ENCODE data around the gene WFDC10A.
"Not testable (repeated sequence)": the region's sequence is repeated elsewhere in the genome, so short reads cannot be mapped to it uniquely, and the experiment has no call there.

Gene WFDC10A

GRCh38 chr20:45629496-45630100 is at the start of gene WFDC10A:
Gene WFDC10A (plus strand): TSS chr20:45629739. CDS start chr20:45629814, 75 bp downstream.
- DNase-seq, result no peak

DNA sequence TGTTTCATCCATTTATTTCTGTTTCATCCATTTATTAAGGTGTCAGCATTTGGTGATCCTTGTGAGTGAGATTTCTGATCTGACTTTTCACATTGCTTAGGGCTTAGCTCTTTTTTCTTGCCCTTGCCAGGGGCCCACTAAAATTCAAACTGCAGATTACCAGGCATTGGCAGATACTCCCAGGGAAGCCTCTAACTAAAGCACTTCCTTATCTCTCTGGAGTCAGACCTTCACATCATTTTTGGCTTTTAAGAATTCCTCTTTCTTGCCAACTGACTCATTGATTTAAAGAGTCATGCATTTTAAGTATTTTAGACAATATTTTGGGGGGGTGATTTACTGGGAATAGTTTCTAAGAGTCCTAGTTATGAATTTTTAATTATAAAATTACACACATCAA is 47.8 kb upstream of the WFDC10A start:
- no peak for DNase-seq

- DNase-seq, result no peak
Observed at GRCh38 chr20:45583502-45583901, 46.0 kb upstream of the WFDC10A start.

GRCh38 chr20:45584294-45584693 is 45.2 kb upstream of the WFDC10A start:
- not testable (repeated sequence) for DNase-seq

- DNase-seq, result not testable (repeated sequence)
Observed at GRCh38 chr20:45585986-45586385, 43.6 kb upstream of the WFDC10A start.

DNA sequence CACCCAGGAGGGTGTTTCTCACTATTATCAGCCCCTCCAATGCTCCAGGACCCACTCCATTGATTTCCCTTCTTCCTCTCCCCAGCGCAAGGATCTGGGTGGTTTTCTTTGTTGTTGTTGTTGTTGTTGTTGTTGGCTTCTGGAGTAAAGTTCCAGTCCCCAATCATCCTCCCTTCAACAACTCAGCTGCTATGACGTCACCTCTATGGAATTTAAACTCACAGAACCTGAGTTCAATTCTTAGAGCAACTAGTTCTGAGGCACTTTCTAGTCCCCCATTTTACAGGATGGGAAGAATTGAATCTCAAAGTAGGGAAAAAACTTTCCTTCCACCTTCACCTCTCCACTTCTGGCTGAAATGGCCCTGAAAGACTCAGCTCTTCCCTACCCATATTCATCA is 40.7 kb upstream of the WFDC10A start:
- DNase-seq, result no peak

GRCh38 chr20:45589725-45590124 is 39.8 kb upstream of the WFDC10A start:
- no peak for DNase-seq

DNA sequence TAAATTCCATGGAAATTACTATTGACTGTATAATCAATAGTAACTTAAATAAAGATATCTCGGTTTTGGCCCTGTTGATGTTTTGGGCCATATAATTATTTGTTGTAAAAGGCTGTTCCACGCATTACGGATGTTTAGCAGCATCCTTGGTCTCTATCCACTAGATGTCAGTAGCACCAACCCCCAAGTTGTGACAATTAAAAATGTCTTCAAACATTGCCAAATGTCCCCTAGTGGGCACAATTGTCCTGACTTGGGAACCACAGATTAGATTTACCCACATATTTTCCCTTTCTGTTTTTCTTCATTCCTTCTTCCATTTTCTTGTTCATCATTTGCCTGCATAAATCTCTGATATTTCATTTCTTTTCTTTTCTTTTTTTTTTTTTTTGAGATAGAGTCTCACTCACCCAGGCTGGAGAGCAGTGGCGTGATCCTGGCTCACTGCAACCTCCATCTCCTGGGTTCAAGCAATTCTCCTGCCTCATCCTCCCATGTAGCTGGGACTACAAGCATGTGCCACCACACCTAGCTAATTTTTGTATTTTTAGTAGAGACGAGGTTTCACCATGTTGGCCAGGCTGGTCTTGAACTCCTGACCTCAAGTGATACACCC is 36.9 kb upstream of the WFDC10A start:
- no peak for DNase-seq

DNA sequence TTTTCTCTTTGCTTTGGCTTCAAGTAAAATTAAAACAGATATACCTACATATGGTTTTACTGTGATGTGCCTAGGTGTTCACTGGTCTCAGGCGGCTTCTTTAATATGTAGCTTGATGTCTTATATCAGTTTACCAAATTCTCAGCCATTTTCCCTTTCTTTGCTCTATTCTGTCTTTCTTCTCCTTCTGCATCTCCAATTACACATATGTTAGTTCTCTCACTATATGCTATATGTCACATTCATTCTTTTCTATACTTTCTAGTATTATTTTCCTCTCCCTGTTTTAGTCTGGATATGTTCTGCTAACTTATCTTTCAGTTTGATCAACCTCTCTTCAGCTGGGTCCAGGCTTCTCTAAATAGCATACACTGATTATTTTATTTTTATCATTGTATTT is 36.0 kb upstream of the WFDC10A start:
- DNase-seq, result no peak

DNA sequence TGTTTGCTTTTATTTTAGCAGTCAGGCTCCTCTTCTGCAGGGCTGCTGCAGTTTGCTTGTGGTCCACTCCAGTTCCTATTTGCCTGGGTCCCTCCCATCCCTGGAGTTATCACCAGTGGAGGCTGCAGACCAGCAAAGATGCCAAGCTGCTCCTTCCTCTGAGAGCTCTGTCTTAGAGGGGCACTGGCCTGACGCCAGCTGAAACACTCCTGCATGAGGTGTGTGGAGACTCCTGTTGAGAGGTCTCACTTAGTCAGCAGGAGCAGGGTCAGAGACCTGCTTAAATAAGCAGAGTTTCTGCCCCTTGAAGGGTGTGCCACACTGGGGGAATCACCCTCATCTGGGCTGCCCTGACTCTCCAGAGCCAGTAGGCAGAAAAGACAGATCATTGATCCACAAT is 34.3 kb upstream of the WFDC10A start:
- no peak for DNase-seq

DNA sequence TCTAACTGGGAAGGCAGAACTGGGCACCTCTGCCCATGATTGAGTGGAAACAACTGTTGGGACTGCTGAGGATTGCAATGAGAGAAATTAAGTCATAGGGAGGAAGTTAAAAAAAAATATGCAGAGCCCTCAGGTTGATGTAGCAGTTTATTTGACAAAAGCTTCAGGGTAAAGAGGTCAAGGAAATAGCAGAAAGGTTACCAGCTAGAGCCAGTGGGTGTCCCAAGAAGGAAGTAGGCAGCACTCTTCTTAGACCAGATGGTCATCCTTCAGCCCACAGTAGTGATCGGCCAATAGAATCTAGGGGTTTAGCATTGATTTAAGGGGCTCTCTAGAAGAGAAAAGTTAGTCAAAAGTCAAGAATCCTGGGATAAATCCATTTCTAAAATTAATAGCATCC is 21.7 kb upstream of the WFDC10A start:
- DNase-seq, result no peak

- no peak for DNase-seq
Observed at GRCh38 chr20:45611054-45611453, 18.5 kb upstream of the WFDC10A start.

- no peak for DNase-seq
Observed at GRCh38 chr20:45612314-45612713, 17.2 kb upstream of the WFDC10A start.

DNA sequence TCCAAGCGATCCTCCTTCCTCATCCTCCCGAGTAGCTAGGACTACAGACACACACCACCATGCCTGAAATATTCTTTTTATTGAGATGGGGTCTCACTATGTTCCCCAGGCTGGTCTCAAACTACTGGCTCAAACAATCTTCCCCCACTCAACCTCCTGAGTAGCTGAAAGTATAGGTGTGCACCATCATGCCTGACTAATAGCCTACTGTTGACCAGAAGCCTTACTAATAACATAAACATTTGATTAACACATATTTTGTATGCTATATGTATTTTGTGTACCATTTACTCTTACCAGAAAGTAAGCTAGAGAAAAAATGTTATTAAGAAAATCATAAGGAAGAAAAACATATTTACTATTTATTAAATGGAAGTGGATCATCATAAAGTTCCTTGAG is 11.9 kb upstream of the WFDC10A start:
- no peak for DNase-seq

DNA sequence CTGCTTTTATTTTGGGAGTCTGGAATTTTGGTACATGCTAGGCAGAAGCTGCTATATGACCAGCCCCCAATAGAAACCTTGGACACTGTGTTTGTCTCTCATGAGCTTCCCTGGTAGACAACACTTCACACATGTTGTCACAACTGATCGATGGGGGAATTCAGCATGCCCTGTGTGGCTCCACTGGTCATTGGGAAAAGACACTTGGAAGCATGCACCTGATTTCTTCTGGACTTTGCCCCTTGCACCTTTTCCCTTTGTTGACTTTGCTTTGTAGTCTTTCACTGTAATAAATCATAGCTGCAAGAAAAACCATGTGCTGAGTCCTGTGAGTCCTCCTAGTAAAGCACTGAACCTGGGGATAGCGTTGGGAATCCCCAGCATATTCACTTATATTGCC is 7.9 kb upstream of the WFDC10A start:
- no peak for DNase-seq

DNA sequence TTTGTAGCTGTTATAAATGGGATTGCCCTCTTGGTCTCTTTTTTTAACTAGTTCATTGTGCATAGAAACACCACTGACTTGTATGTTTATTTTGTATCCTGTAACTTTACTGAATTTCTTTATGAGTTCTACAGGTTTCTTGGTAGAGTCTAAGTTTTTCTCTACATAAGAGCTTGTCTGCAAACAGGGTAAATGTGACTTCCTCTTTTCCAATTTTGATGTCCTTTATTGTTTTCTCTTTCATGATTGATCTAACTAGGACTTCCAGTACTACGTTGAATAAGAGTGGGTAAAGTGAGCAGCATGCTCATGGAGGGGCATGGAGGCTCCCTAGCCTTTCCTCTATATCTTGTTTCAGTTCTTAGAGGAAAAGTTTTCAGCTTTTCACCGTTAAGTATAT is 3.0 kb upstream of the WFDC10A start:
- no peak for DNase-seq

DNA sequence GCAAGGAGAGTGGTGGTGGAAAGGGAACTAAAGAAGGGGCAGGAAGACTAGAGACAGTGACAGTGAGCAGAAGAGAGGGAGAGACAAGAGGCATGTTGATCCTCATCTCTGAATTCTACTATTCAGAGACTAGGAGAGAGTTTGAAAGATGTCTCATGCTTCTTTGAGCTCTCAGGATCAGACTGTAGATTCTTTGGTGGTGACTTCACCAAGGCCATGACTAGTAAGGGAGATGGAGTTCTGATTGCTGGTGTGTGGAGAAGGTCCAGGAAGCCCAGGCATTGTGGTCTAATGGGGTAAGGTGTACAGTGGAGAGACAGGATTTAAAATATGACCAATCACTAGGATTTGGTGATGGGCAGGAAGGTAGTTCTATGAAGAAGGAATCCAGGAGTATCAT is 832 bp downstream of the WFDC10A start:
- no peak for DNase-seq

- no peak for DNase-seq
Observed at GRCh38 chr20:45631184-45631583, 1.6 kb downstream of the WFDC10A start, which contains the start of gene WFDC9. Gene WFDC9 (minus strand): TSS chr20:45631284. CDS start chr20:45610181, 21,103 bp downstream.

DNA sequence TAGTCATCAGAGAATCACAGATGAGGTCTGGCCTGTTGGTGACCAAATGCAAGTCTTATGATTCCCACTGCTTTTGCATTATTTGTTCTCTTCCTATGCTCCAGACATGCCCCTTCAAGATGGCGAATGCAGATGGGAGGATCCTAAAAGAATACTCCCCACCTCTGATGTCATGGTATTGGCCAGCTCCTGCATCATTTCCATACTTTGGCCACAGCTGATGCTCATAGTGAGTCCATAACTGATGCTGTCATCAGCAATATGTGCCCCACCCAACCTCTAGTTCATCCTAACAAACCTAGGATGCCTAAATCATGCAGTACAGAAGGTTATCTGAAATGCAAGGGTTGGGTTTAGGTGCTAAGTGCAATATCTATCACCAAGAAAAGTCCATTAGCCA is 7.0 kb downstream of the WFDC10A start:
- no peak for DNase-seq

GRCh38 chr20:45639687-45640086 is 10.1 kb downstream of the WFDC10A start:
- DNase-seq, result no peak

- DNase-seq, result not testable (repeated sequence)
Observed at GRCh38 chr20:45641076-45641475, 11.5 kb downstream of the WFDC10A start.

DNA sequence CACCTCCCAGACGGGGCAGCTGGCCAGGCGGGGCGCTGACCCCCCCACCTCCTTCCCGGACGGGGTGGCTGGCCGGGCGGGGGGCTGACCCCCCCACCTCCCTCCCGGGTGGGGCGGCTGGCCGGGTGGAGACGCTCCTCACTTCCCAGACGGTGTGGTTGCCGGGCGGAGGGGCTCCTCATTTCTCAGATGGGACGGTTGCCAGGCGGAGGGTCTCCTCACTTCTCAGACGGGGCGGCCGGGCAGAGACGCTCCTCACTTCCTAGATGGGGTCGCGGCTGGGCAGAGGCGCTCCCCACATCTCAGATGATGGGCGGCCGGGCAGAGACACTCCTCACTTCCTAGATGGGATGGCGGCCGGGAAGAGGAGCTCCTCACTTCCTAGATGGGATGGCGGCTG is 16.3 kb downstream of the WFDC10A start:
- not testable (repeated sequence) for DNase-seq

DNA sequence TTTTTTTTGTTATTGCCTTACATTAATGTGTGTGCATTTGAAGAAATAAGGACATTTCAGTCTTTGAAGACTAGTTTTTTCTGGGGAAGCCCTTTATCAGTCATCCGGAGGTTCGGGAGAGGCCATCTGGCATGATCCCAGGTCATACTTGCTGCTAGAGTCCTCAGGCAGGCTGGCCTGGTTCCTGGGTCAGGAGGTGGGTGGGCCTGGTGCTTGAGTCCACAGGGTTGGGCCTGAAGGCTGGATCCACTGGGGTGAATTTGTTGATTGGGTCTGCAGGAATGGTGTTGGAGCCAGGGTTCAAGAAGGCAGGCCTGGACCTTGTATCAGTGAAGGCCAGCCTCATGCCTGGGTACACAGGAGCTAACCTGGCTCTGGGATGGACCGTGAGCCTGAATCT is 17.3 kb downstream of the WFDC10A start:
- no peak for DNase-seq

- no peak for DNase-seq
Observed at GRCh38 chr20:45647441-45648050, 18.0 kb downstream of the WFDC10A start.
